ENCODE data around the gene PSMA6. TPM values are rescaled to one million over a fixed set of nuclear protein-coding genes. Genes with fewer than 3 reads are reported as not detected.

Gene PSMA6
- total and polyA plus RNA-seq, 2 of the 13 experiments (the other 11 are each of a cell fraction or from before 2014, with no cell fraction given) = 525 to 1,109 TPM

GRCh38 chr14:35331605-35332516 is 39.7 kb downstream of the PSMA6 start (continued):
- TF ChIP-seq SRSF4 (IDR thresholded peaks at IDR 0.05; ENCODE audit: low read depth, low read length, poor library complexity, severe bottlenecking) (no peak), HMGXB3 (CRISPR knock-in tag; IDR thresholded peaks at IDR 0.05; ENCODE audit: borderline replicate concordance) (no peak), ZNF331 (CRISPR knock-in tag; IDR thresholded peaks at IDR 0.05) (0 out of 2 replicates have a peak, but pooled peaks have one; percentile 5), TCF7L2 (IDR thresholded peaks at IDR 0.05; ENCODE audit: low read depth, low read length) (no peak), KDM2A (CRISPR knock-in tag; IDR thresholded peaks at IDR 0.05; ENCODE audit: borderline replicate concordance, low read depth) (peak; percentile 45; the same call in 1 of the 2 replicates), ZNF256 (CRISPR knock-in tag; conservative IDR thresholded peaks at IDR 0.05) (peak; percentile 58), ZMYM2 (CRISPR knock-in tag; IDR thresholded peaks at IDR 0.05) (0 out of 2 replicates have a peak, but pooled peaks have one; percentile 24), NCOA2 (CRISPR knock-in tag; IDR thresholded peaks at IDR 0.05) (no peak; the same call in 1 of the 2 replicates), ZNF367 (CRISPR knock-in tag; IDR thresholded peaks at IDR 0.05; ENCODE audit: borderline replicate concordance) (no peak), TRIM24 (CRISPR knock-in tag; IDR thresholded peaks at IDR 0.05) (0 out of 2 replicates have a peak, but pooled peaks have one; percentile 36), BCL6 (CRISPR knock-in tag; IDR thresholded peaks at IDR 0.05) (peak; percentile 72), MATR3 (CRISPR knock-in tag; IDR thresholded peaks at IDR 0.05) (no peak), TEAD3 (CRISPR knock-in tag; optimal IDR thresholded peaks at IDR 0.05; ENCODE audit: borderline replicate concordance) (peak; percentile 17), YEATS4 (CRISPR knock-in tag; IDR thresholded peaks at IDR 0.05; ENCODE audit: borderline replicate concordance) (peak; percentile 46; the same call in 1 of the 2 replicates), SOX13 (IDR thresholded peaks at IDR 0.05) (no peak), SOX13 (CRISPR knock-in tag; conservative IDR thresholded peaks at IDR 0.05 in 1 of 2, IDR thresholded peaks at IDR 0.05 in 1 of 2) (no peak), ZNF704 (CRISPR knock-in tag; IDR thresholded peaks at IDR 0.05; ENCODE audit: borderline replicate concordance) (0 out of 2 replicates have a peak, but pooled peaks have one; percentile 7), ZNF33B (CRISPR knock-in tag; IDR thresholded peaks at IDR 0.05) (peak; percentile 15; the same call in 1 of the 2 replicates), SKI (IDR thresholded peaks at IDR 0.05; ENCODE audit: partially characterized antibody) (peak; percentile 61), ZNF235 (CRISPR knock-in tag; IDR thresholded peaks at IDR 0.05; ENCODE audit: borderline replicate concordance) (peak; percentile 4; the same call in 1 of the 2 replicates), ZBTB38 (CRISPR knock-in tag; IDR thresholded peaks at IDR 0.05) (peak; percentile 93), TSC22D2 (CRISPR knock-in tag; IDR thresholded peaks at IDR 0.05; ENCODE audit: borderline replicate concordance) (no peak)
